OCI-LY1 (cell line): ENCODE data around the gene FREM2.

Experiments
- H2AFZ ChIP-seq: fragments of 200-600 bp; sonication (generic), shearing (Covaris generic); 2 replicates; pipeline ENCODE4 v1.6.0; 2014; ENCODE audit warnings: antibody characterized with exemption, mild to moderate bottlenecking, low read length
- H3F3A ChIP-seq: fragments of 200-600 bp; sonication (generic), shearing (Covaris generic); 2 replicates; pipeline ENCODE4 v1.6.0; 2014; ENCODE audit warnings: mild to moderate bottlenecking, antibody characterized with exemption, low read length, moderate library complexity; ENCODE audit not compliant: insufficient read depth
- H3K27ac ChIP-seq: fragments of 200-600 bp; sonication (generic); 2 replicates; pipeline ENCODE4 v1.5.1; 2014; ENCODE audit warnings: low read length, mixed run types, mild to moderate bottlenecking, low read depth; ENCODE audit not compliant: poor library complexity, severe bottlenecking
- H3K27me3 ChIP-seq: fragments of 200-600 bp; sonication (generic); 2 replicates; pipeline ENCODE4 v1.6.0; 2014; ENCODE audit warnings: antibody characterized with exemption, mild to moderate bottlenecking, low read length, moderate library complexity; ENCODE audit not compliant: insufficient read depth
- H3K36me3 ChIP-seq: fragments of 200-600 bp; sonication (generic); 2 replicates; pipeline ENCODE4 v1.6.1; 2014; ENCODE audit warnings: mild to moderate bottlenecking, antibody characterized with exemption, low read length, moderate library complexity, mixed read lengths; ENCODE audit not compliant: insufficient read depth
- H3K4me1 ChIP-seq: fragments of 200-600 bp; sonication (generic); 2 replicates; pipeline ENCODE4 v1.5.1; 2014; ENCODE audit warnings: mild to moderate bottlenecking, low read length, moderate library complexity; ENCODE audit not compliant: insufficient read depth, severe bottlenecking
- H3K4me2 ChIP-seq: fragments of 200-600 bp; sonication (generic), shearing (Covaris generic); 2 replicates; pipeline ENCODE4 v1.6.1; 2014; ENCODE audit warnings: low read length
- H3K4me3 ChIP-seq: fragments of 200-600 bp; sonication (generic); 2 replicates; pipeline ENCODE4 v1.5.1; 2014; ENCODE audit warnings: low read length, low read depth, mild to moderate bottlenecking, mixed read lengths; ENCODE audit not compliant: poor library complexity, severe bottlenecking
- H3K79me2 ChIP-seq: fragments of 200-600 bp; shearing (Covaris generic); 2 replicates; pipeline ENCODE4 v1.6.1; 2016; ENCODE audit warnings: mixed run types, low read length, mixed read lengths; ENCODE audit not compliant: insufficient read depth
- H3K9ac ChIP-seq: fragments of 200-600 bp; sonication (generic), shearing (Covaris generic); 2 replicates; pipeline ENCODE4 v1.6.1; 2014; ENCODE audit warnings: mild to moderate bottlenecking, low read length, mixed read lengths
- H3K9me2 ChIP-seq: fragments of 200-600 bp; sonication (generic), shearing (Covaris generic); 2 replicates; pipeline ENCODE4 v1.6.1; 2014; ENCODE audit warnings: low read depth, mild to moderate bottlenecking, low read length, mixed read lengths
- H3K9me3 ChIP-seq: fragments of 200-600 bp; shearing (Covaris generic); 2 replicates; pipeline ENCODE4 v1.6.1; 2014; ENCODE audit warnings: low read length, mixed read lengths
- H4K20me1 ChIP-seq: fragments of 200-600 bp; sonication (generic), shearing (Covaris generic); 2 replicates; pipeline ENCODE4 v1.6.0; 2016; ENCODE audit warnings: mild to moderate bottlenecking, low read length; ENCODE audit not compliant: insufficient read depth
- CTCF ChIP-seq: fragments of 200-600 bp; sonication (generic), shearing (Covaris generic); IDR thresholded peaks from 2 replicates; pipeline ENCODE4 v1.5.1; 2017; ENCODE audit warnings: mild to moderate bottlenecking, antibody characterized with exemption, low read length, moderate library complexity, mixed read lengths
- EZH2 ChIP-seq: fragments of 200-600 bp; sonication (generic), shearing (Covaris generic); IDR thresholded peaks from 2 replicates; pipeline ENCODE4 v1.8.0; 2017; ENCODE audit warnings: borderline replicate concordance, mixed run types, mild to moderate bottlenecking, antibody characterized with exemption, low read length, moderate library complexity, mixed read lengths

Gene FREM2

DNA sequence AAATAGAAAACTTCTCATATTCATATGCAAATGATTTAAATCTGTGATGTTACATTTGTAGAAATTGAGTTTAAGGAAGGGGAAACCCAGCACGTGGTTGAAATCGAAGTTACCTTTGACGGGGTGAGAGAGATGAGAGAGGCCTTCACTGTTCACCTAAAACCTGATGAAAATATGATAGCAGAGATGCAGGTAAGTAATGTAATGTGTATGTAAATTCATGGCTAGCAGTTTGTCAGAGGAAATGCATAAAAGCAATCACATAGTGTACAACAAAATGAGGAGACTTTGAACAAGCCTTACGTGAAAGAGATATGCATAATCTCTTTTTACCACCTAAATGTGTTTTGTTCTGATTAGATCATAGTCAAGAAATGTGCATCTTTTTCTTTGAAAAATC, 169.2 kb downstream of the FREM2 start:
- H3K9me2 ChIP-seq, result no peaks in the 10 kb centered on the region
- no peaks in the 10 kb centered on the region for H3K27me3 ChIP-seq
- H2AFZ ChIP-seq, result no peak overlapping the region
- TF ChIP-seq CTCF (no peak), EZH2 (no peak)
- H3K4me3 ChIP-seq, result no peak overlapping the region
- no peaks in the 10 kb centered on the region for H3K9me3 ChIP-seq
- no peaks in the 10 kb centered on the region for H3K4me1 ChIP-seq
- H3K79me2 ChIP-seq, result no peaks in the 10 kb centered on the region
- no peaks in the 10 kb centered on the region for H3F3A ChIP-seq
- H4K20me1 ChIP-seq, result no peaks in the 10 kb centered on the region
- no peak overlapping the region for H3K9ac ChIP-seq
- H3K4me2 ChIP-seq, result no peak overlapping the region
- H3K36me3 ChIP-seq, result no peaks in the 10 kb centered on the region
- no peak overlapping the region for H3K27ac ChIP-seq

DNA sequence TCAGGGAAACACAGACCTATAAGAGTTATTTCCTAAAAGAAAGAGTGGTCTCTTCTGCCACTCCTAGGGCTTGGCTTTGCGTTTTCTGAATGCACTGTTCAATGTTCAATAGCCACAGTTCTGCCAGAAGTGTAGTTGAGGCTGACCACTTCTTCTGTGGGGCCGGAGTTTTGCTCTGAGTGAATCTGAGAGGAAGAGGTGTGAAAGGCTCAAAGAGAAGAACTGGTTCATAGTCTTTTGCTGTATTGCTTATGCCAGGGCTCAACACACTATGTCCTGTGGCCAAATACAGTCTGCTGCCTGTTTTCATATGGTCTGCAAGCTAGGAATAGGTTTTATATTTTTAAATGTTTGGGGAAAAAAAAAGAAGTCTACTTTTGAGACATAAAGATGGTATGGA, 175.6 kb downstream of the FREM2 start:
- Histone ChIP-seq H3K9me2 (no peaks in the 10 kb centered on the region), H3K9ac (no peak overlapping the region), H3K27ac (no peak overlapping the region), H3K4me1 (no peaks in the 10 kb centered on the region), H3K79me2 (no peaks in the 10 kb centered on the region), H3K4me3 (no peak overlapping the region), H4K20me1 (no peaks in the 10 kb centered on the region), H3K36me3 (no peaks in the 10 kb centered on the region), H3F3A (no peaks in the 10 kb centered on the region), H3K4me2 (no peak overlapping the region), H3K27me3 (no peaks in the 10 kb centered on the region), H2AFZ (no peak overlapping the region), H3K9me3 (no peaks in the 10 kb centered on the region)
- TF ChIP-seq CTCF (no peak), EZH2 (no peak)

DNA sequence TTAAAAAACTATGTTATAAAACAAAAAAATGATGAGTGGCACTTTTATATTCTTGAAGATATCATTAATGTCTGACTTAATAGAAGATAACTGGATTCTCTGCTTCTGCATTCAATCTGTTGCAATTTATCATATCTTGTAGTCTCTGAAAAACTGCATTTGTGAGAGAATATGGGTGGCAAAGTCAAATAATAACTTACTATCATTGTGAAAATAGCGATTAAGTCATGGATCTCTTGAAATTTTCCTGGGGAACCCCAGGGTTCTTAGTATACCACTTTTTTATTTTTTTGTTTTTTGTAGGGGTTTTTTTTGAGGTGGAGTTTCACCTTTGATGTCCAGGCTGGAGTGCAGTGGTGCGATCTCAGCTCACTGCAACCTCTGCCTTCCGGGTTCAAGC, 176.7 kb downstream of the FREM2 start:
- Histone ChIP-seq H3K27ac (no peak overlapping the region), H2AFZ (no peak overlapping the region), H4K20me1 (no peaks in the 10 kb centered on the region), H3K9ac (no peak overlapping the region), H3K4me3 (no peak overlapping the region), H3K27me3 (no peaks in the 10 kb centered on the region), H3F3A (no peaks in the 10 kb centered on the region), H3K9me2 (no peaks in the 10 kb centered on the region), H3K4me2 (no peak overlapping the region), H3K4me1 (no peaks in the 10 kb centered on the region), H3K9me3 (no peaks in the 10 kb centered on the region), H3K79me2 (no peaks in the 10 kb centered on the region), H3K36me3 (no peaks in the 10 kb centered on the region)
- no peak for TF ChIP-seq CTCF
- no peak for TF ChIP-seq EZH2
